Activated CD4-positive, alpha-beta T cell treated with anti-CD3 and anti-CD28 coated beads for 48 hours (primary cell): ENCODE data around the gene PANX1.

Experiments used
- DNase-seq: peaks from one replicate; pipeline ENCODE4 v3.0.0-alpha.2; 2020

PANX1 gene

DNA sequence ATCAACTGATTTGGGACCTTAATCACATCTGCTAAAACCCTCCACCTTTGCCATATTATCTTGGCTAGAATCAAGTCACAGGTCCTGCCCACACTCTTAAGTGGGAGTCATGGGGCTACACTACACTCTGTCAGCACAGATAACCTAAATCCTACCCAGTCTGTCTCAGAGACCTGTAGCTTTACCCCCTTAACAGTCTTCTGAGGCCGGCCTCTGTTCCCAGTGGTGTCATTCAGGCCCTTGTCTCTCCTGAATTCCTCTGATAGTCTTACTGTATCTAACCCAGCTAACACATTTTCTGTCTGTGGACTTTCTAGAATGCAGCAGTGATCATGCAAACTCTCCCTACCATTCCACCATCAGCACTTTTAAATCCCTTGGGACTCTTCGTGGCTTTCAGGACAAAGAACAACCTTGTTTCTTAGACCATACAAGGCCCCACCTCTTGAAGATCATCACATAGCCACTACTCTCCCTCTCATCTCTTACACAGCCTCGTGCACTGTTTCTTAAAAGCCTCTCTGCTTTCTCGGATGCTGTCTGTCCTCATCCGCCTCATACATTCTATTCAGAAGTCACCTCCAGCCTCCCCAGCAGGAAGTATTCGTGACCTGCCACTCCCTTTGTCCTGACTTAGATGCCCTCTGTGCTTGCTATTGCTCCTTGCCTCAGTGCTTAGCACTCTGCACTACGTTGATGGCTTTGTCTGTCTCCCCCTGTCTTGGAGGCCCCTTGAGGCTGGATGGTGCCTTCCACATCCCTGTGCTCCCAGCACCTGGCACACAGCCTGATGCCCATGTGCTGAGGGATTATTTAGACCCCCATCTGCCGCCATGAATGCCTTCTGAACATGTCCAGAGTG, 57.9 kb downstream of the PANX1 start:
- DNase-seq, result no peak

DNA sequence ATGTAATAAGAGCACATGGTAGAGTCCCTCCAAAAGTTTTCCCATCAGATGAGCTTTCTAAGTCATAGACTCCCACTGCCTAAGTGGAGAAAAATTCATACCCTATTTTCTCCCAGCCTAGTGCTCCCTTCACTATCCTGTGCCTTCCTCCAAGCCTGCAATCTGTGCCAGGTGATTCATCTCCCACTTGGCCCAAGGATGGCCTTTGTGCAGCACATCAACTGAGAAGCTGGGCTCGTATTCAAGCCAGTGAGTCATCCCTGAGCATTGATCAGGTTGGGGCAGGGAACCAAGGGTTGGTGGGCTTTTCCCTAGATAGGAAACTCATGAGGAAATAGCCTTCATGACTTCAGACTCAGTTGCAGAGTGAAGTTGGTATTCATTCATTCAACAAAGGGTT, 64.6 kb downstream of the PANX1 start:
- DNase-seq, result no peak

DNA sequence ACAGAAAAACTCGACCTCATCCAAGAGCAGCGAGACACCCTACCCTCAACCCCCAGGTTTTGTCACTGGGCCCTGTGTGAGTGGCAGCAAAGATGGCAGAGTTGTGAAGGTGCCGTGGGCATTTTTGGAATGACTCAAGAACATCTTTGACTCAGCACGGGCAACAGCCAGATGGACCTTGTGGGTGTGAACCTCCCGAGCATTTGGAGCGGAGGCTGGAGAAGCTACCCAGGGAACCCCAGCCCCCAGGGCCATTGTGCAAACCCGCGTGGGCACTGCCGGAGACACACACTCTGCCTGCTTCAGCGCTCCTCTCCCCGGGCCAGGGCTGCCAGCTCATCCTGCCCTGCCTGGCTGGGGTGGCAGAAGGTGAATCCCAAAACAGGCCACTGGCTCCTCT, 66.1 kb downstream of the PANX1 start:
- no peak for DNase-seq

DNA sequence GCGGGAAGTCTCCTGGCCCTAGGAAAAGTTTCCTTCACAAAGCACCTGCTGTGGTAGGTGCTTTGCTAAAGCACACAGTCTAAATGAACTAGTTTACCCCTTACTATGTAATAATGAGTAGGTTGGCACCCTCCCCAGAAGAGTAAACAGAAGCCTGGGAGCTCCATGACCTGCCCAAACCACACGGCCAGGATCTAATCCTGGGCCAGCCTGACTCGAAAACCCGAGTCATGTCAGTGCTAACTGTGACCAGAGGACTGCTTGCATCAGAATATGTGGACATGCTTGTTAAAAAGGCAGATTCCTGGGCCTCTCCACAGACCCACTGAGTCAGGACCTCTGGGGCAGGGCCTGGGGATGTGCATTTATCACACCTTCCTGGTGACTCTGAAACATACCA, 67.7 kb downstream of the PANX1 start:
- DNase-seq, result no peak

DNA sequence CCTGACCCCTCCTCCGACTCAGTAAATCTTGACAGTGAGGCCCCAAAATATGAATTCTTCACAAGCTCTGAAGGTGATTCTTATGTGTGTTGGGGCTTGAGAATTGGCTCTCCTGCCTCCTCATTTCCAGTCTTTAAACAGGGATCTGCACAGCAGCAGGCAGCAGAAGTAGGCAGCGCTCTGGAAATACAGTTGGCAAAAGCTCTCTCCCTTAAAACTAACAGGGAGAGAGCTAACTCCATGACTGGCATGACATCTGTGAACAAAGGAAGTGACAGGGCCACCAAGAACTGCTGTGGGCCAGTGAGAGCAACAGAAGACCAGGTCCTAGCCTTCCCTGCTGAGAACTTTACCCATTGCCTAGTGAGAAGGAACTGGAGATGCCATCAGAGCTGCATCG, 70.1 kb downstream of the PANX1 start:
- no peak for DNase-seq

DNA sequence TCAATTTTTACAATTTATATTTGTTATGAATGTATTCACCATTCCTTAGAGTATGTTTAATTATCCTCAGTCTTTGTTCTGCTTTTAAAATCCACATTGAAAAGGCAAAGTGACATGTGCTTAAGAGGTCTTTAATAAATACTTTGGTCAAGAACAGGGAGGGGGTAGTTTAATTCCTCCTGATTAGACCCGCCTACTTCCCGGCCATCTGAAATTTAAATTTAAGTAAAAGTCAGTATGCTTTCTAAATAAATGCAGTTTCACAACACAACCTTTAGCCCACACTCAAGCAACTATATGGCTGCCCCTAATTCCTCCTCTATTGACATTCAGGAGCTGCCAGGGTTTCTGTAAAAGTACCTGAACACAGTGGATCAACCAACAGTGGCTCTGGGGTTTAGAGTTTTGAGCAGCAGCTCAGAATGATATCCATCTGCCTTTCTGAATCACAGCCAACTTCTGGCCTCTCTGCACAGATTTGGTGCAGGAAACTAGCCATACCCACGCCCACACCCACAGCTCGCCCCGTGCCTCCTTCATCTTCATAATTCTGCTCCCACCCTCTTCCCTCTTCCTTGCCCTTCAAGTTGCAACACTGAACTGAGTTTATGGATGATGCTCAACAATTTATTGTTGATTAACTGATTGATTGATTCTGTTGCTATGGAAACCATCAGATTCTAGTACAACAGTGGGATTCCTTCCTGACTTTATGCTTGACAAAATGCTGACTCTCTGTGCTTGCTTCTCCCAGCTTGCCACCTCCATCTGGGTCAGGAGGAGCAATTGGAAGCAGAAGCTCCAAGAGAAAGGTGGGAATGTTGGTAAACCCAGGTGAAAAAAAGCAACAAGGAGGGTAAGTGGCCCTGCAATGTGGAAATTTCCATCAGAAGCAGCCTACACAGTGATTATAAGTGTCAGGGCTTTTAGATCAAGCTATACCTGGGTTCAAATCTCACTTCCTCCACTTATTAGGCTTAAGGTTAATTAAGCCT, 70.8 kb downstream of the PANX1 start:
- DNase-seq, result no peak

DNA sequence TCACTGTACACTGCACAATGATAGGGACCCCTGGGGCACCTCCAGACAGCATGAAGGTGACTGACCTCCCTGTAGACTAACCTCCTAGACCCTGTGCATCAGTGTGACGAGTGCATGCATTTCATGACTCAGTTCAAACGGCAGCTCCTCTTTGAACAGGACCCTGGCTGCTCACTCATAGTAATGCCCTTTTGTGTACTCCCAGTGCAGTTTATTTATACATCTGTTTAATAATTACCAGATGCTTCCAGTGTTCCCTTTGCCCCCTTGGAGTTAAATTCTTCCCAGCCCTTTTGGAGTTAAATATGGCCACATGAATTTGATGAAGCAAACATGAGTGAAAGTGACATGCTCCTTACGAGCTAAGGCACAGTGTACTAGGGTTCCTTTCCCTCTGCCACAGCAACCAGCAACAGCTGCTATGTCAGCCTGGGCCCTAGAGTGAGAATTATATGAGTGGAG, 72.4 kb downstream of the PANX1 start:
- no peak for DNase-seq

DNA sequence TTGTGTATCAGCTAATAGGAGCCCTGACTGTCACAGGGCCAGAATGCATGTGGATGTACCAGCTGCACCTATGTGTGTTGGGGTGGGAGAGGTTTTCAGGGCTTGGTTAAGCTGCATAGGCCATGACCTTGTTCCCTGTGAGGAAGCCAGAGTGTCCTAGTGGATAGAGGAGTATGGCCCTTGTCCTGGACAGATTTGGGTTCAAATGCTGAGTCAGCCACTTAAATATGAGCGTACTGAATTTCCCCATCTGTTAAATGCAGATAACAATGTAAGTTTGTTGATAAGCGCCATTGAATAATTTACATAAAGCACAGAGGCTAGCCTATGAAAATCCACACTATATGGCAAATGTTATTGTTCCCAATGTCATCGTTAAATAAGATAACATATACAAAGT, 74.4 kb downstream of the PANX1 start:
- no peak for DNase-seq

DNA sequence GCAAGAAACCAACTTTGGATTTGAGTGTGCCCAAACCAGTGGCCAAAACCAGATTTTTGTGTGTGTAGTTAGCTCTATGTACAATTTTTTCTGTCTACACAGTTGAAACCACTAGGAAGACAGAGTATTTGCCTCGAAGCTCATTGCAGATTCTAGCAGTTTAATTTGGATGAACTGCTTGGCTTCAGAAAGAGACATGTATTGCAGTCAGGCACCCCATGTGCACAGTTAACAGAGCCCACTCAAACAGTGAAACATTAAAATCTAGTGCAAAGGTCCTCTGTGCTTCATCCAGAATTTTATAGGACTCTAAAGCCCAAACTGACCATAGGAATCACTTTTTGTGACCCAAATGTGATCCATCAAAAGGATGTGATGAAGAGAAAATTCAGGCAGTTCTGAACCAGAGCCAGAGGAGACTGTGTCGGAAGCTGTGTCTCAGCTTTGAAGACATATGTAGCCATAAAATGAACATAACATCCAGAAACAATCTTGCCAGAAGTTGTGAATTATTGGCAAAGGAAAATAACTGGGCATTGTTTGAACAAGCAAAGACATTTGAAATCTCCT, 82.7 kb downstream of the PANX1 start:
- no peak for DNase-seq

DNA sequence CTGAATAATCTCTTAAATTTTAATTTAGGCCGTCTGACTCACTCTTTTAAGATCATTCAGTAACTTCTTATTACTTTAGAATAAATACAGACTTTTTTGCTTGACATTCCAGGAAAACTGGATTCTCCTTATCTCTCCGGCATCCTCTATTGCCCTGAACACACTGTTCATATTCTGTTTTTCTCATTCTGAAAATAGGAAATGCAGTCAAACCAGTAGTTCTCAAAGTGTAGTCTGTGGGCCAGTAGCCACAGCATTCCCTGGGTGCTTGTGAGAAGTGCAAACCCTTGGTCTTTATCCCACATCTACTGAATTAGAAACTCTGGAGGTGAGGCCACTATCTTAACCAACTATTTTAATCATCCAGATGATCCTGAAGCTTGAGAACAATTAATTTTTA, 84.3 kb downstream of the PANX1 start:
- no peak for DNase-seq

DNA sequence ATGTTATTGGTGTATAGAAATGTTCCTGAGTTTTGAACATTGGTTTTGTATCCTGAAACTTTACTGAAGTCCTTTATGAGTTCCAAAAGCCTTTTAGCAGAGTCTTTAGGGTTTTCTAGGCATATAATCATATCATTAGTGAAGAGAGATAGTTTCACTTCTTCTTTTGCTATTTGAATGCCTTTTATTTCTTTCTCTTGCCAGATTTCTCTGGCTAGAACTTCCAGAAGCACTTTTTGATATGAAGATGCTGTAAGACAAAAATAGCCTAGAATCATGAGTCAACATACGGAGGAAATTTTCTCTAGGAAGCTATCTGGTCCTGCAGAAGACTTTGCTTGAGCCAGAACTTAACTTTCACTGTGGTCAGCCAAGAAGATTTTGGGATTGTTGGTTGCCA, 89.1 kb downstream of the PANX1 start:
- DNase-seq, result no peak

DNA sequence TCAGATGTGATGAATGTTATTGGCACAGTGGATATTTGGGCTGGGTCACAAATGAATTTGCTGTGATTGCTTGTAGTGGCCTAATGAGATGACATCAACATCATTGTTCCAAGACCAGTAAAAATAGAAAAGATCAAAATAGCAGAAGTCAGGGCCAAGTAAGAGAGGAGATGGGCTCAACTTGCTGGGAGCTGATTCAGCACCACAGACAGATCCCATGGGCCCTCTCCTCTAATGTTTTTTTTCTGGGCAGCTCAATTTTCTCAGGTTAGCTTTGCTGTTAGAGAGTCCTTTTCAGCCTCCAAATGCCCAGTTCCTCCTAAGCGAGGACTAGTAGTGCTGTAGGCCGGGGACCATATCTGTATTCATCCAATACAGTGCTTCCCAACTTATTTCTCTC, 89.7 kb downstream of the PANX1 start:
- no peak for DNase-seq

DNA sequence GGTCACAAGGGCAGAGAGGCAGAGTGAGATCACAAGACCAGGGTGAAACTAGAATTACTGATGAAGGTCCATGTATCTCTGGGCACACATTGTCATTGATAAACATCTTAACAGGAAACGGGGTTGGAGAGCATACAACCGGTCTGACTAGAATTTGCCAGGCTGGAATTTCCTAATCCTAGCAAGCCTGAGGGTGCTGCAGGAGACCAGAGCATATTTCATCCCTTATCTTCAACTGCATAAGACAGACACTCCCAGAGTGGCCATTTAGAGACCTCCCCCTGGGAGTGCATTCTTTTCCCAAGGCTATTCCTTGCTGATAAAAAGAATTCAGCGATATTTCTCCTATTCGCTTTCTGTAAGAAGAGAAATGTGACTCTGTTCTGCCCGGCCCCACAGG, 91.1 kb downstream of the PANX1 start:
- no peak for DNase-seq

DNA sequence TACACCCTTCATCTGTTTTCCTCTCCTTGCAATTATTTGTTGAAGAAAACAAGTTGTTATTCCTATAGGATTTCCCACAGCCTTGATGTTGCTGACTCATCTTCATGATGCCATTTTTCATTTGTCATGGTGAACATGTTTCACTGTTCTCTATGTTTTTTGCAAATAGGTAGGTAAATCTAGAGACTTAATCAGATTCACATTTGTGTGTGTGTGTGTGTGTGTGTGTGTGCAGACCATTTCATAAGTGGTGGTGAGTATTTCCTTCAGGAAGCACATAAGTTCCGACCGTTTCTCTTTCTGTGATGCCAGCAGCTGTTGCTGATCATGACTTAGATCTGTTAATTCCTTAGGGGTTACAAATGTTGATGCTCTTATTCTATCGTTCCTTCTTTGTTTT, 95.4 kb downstream of the PANX1 start:
- no peak for DNase-seq
